GM13977 (cell line): ENCODE data around the gene ZNF598.

ENCODE experiments used
- DNase-seq: peaks from one replicate; pipeline ENCODE4 v3.0.0; 2012; ENCODE audit warnings: low spot score
- in situ Hi-C: fragments of 300-500 bp; cut with MboI; formaldehyde crosslinking; loops from one replicate; pipeline ENCODE4 v1.12.0; 2022; ENCODE audit warnings: low sequenced_read_pairs, low pct_unique_long_range_greater_than_20kb, mixed read lengths, inconsistent platforms; ENCODE audit not compliant: unreplicated experiment
- TF ChIP-seq, protein P1 (sequence below): IDR thresholded peaks from 2 replicates; pipeline ENCODE4 v1.5.1; 2012; ENCODE audit warnings: mild to moderate bottlenecking, control low read depth; ENCODE audit not compliant: insufficient read depth; ENCODE audit errors: extremely low read depth, missing control alignments

ZNF598 gene

GRCh38 chr16:1992704-1993317 lies 16.8 kb downstream of the ZNF598 start:
- no peak for DNase-seq
- TF ChIP-seq, protein P1, sequence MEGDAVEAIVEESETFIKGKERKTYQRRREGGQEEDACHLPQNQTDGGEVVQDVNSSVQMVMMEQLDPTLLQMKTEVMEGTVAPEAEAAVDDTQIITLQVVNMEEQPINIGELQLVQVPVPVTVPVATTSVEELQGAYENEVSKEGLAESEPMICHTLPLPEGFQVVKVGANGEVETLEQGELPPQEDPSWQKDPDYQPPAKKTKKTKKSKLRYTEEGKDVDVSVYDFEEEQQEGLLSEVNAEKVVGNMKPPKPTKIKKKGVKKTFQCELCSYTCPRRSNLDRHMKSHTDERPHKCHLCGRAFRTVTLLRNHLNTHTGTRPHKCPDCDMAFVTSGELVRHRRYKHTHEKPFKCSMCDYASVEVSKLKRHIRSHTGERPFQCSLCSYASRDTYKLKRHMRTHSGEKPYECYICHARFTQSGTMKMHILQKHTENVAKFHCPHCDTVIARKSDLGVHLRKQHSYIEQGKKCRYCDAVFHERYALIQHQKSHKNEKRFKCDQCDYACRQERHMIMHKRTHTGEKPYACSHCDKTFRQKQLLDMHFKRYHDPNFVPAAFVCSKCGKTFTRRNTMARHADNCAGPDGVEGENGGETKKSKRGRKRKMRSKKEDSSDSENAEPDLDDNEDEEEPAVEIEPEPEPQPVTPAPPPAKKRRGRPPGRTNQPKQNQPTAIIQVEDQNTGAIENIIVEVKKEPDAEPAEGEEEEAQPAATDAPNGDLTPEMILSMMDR = no peak
- in situ Hi-C loops = no loop called here

DNA sequence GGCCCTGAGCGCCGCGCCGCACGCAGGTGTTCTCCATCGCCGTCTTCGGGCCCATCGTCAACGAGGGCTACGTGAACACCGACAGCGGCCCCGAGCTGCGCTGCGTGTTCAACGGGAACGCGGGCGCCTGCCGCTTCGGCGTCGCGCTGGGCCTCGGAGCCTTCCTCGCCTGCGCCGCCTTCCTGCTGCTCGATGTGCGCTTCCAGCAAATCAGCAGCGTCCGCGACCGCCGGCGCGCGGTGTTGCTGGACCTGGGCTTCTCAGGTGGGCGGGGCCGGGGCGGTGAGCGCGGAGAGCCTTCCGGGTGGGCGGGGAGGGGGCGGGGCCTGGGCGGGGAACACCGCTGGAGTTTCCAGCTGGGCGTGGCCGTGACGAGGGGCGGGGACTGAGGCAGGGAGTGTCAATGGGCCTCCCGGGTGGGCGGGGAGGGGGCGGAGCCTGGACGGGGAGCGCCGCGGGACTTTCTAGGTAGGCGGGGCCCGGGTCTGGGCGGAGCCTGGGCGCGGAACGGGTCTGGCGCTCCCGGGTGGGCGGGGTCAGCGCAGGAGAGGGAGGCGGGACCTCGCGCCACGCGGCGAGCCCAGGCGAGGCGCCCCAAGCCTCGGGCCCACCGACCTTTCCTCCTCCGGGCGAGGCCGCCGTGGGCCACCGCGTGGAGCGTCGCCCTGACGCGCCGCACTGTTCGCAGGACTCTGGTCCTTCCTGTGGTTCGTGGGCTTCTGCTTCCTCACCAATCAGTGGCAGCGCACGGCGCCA lies 17.5 kb downstream of the ZNF598 start:
- in situ Hi-C loops = no loop called here
- TF ChIP-seq, protein P1 = no peak
- peak; percentile 100 for DNase-seq

DNA sequence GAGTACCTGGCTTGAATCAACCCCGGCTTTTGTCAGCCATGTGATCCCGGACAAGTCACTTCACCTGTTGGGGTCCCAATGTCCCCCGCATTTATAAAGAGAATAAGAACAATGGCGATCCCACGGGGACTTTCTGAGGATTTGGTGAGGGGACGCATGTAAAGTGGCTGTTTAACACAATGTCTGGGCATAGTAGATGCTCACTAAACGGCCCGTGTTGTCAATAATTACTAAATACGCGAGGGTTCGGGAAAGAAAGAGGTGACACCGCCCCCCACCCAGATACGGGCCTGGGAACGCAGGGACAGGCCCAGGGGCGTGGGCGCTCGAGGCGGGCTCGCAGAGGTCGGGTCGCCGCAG lies 18.1 kb downstream of the ZNF598 start:
- in situ Hi-C loops = no loop called here
- no peak for DNase-seq
- TF ChIP-seq, protein P1 = no peak

- DNase-seq = peak; percentile 78
- in situ Hi-C loops = no loop called here
- TF ChIP-seq, protein P1 = no peak
Measured at GRCh38 chr16:1991135-1991551, 18.5 kb downstream of the ZNF598 start.

DNA sequence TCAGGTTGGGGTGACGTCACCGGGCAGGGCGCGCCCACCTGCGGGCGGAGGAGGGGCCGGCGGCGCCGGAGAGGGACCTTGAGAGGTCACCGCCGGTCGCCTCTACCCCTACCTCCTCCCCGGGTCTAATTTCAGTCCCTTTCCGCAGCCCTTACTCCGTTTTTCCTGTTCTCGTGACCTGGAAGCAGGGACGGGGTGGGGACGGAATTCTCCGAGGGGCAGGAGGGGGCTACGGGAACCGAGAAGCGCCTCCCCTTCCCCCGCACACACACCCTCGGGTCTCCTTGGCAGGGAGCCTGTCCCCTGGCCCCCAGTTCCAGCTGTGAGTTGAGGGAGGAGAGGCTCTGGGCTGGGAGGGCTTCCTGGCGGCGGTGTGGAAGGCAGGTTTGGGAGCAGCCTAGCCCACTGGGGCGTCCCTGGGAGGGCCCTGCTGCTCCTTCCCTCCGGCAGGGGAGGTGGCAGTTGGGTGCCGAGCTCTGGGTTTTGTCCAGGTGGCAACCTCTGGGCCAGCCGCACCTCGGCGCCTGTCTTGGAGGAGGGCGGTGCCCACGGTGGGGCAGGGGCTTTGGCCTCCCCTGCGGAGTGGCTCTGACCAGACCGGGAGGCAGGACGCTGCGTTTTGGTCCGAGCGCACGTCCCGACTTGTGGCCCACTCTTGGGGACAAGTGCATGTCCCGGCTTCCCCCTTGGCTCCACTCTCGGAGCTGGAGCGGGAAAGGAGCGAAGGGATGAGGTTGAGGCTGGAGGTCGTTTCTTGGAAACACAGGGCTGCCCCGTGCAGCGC lies 19.1 kb downstream of the ZNF598 start:
- peak; percentile 61 for DNase-seq
- in situ Hi-C loops = no loop called here
- TF ChIP-seq, protein P1 = no peak

- in situ Hi-C loops = no loop called here
- DNase-seq = no peak
- TF ChIP-seq, protein P1 = no peak
Measured at GRCh38 chr16:1990101-1990350, 19.6 kb downstream of the ZNF598 start.
